22Rv1 (cell line): Measurements from ENCODE around the gene RIMKLB.
"Not testable (repeated sequence)": the region's sequence is repeated elsewhere in the genome, so short reads cannot be mapped to it uniquely, and the experiment has no call there.

Experiments
- H3K27ac ChIP-seq: fragments of 450-650 bp; 2 replicates; pipeline ENCODE4 v1.5.1; 2017
- CTCF ChIP-seq: fragments of 450-650 bp; IDR thresholded peaks from 2 replicates; pipeline ENCODE4 v1.5.1; 2017; ENCODE audit warnings: mild to moderate bottlenecking
- ZFX ChIP-seq: fragments of 450-650 bp; IDR thresholded peaks from 2 replicates; pipeline ENCODE4 v1.6.1; 2017; ENCODE audit warnings: antibody characterized with exemption, borderline replicate concordance

RIMKLB gene

GRCh38 chr12:8746046-8746445 is 48.3 kb downstream of the RIMKLB start:
- no peak overlapping the region for H3K27ac ChIP-seq
- TF ChIP-seq CTCF, result no peak
- no peak for TF ChIP-seq ZFX

GRCh38 chr12:8760076-8760475 is 62.3 kb downstream of the RIMKLB start:
- H3K27ac ChIP-seq, result not testable (repeated sequence)

- H3K27ac ChIP-seq, result not testable (repeated sequence)
Measured at GRCh38 chr12:8762701-8763100, 64.9 kb downstream of the RIMKLB start.

GRCh38 chr12:8766121-8766520 is 68.3 kb downstream of the RIMKLB start:
- not testable (repeated sequence) for H3K27ac ChIP-seq

GRCh38 chr12:8770499-8770898 is 72.7 kb downstream of the RIMKLB start:
- H3K27ac ChIP-seq, result no peak overlapping the region
- TF ChIP-seq CTCF (no peak), ZFX (no peak)

DNA sequence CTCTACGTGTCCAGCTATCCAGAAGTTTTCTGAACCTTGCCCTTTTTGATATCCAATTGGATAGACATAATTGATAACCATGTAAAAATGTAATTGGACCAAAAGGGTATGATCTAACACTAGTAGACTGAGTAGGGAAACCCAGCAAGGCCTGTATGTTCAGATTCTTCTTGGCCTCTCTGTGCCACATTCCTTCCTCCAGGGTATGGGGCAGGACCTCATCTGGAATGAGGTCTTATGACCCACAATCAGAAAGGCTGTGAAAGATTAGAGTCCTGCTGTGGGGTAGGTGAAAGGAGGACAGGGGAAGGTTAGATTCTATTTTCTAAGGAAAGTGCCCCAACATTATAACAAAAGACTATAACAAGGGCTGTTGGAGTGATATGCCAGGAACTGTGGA is 73.3 kb downstream of the RIMKLB start:
- TF ChIP-seq CTCF (no peak), ZFX (no peak)
- H3K27ac ChIP-seq, result no peak overlapping the region

DNA sequence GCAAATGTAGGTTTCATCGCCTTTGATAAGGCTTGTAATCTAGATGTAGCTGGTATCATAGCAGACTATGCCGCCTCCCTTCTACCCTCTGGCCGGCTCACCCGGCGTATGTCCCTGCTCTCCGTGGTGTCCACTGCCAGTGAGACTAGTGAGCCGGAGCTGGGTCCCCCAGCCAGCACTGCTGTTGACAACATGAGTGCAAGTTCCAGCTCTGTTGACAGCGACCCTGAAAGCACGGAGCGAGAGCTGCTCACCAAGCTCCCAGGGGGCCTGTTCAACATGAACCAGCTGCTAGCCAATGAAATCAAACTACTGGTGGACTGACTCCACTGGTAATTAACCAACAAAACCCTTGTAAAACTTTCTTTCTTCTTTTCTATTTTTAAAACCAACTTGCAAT is 75.7 kb downstream of the RIMKLB start:
- no peak overlapping the region for H3K27ac ChIP-seq
- no peak for TF ChIP-seq ZFX
- TF ChIP-seq CTCF, result no peak

DNA sequence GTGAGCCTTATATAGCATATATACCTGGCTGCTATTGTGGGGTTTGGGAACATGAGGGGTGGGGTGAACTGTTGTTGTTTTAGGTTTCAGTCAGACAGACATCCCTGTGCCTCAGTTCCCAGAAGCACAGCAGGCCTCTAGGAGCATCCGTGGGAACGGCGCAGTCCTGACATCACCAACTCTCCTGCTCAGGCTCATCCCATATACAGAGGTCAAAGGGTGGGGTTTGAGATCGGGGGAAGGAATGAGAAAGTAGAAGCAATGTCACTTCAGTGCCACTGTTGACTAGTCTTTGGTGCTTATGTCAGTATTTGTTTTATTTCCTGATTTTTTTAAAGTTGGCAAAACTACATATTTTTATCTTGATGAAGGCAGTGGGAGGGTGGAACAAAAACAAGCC is 81.5 kb downstream of the RIMKLB start:
- TF ChIP-seq ZFX (no peak), CTCF (no peak)
- no peak overlapping the region for H3K27ac ChIP-seq

DNA sequence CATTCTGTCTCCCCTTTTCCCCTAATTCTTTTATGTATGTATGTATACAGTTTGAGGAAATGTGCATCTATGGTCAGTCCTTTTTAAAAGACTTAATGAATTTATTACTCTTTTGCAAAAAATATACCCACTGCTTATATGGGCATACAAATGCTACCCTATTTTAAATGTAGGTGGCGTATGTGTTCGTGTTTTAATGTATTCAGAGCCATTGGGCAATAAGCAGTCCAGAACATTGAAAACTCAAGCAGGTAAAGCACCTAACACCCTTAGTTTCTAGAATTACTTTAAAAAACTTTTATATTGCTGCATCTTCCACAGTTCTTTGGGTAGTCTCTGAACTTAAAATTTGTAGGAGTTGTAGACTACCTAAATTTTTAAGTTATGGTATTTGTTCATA is 82.1 kb downstream of the RIMKLB start:
- H3K27ac ChIP-seq, result no peak overlapping the region
- TF ChIP-seq ZFX, result no peak
- no peak for TF ChIP-seq CTCF
